Liver (tissue), 9 donors: ENCODE results near the gene LIMS1. TPM values are rescaled to one million over a fixed set of nuclear protein-coding genes. Genes with fewer than 3 reads are reported as not detected.

ENCODE experiments used
- DNase-seq: peaks from one replicate; pipeline ENCODE4 v3.0.0-alpha.2; 2017; ENCODE audit warnings: low spot score
- H3K27ac ChIP-seq, 2 donors: one replicate each; pipeline ENCODE4 v1.7.0; 2013; ENCODE audit warnings: inconsistent platforms in 2 of 2, low read length in 2 of 2, control low read depth in 1 of 2, low read depth in 1 of 2, mild to moderate bottlenecking in 1 of 2
- H3K27me3 ChIP-seq, 4 donors: one replicate each; pipeline versions ENCODE4 v1.6.1 to v1.7.0; 2013; ENCODE audit warnings: low read length in 3 of 4, inconsistent platforms in 1 of 4, mild to moderate bottlenecking in 1 of 4, moderate library complexity in 1 of 4; ENCODE audit not compliant: control insufficient read depth in 4 of 4, insufficient read depth in 4 of 4
- H3K36me3 ChIP-seq, 4 donors: one replicate each; pipeline versions ENCODE4 v1.6.1 to v1.7.0; 2013; ENCODE audit warnings: low read length in 3 of 4, mild to moderate bottlenecking in 3 of 4, low read depth in 1 of 4, moderate library complexity in 1 of 4; ENCODE audit not compliant: control insufficient read depth in 4 of 4, insufficient read depth in 3 of 4
- H3K4me1 ChIP-seq, 4 donors: one replicate each; pipeline versions ENCODE4 v1.6.1 to v1.7.0; 2013; ENCODE audit warnings: low read length in 3 of 4, mild to moderate bottlenecking in 3 of 4, moderate library complexity in 1 of 4; ENCODE audit not compliant: control insufficient read depth in 4 of 4, insufficient read depth in 4 of 4
- H3K4me3 ChIP-seq, 3 donors: one replicate each; pipeline versions ENCODE4 v1.6.1 to v1.7.0; 2013; ENCODE audit warnings: low read length in 3 of 3, control low read depth in 1 of 3, low read depth in 1 of 3, mild to moderate bottlenecking in 1 of 3
- H3K9ac ChIP-seq, 2 donors: one replicate each; pipeline ENCODE4 v1.7.0; 2013; ENCODE audit warnings: low read length in 2 of 2, mild to moderate bottlenecking in 2 of 2, moderate library complexity in 2 of 2, control low read depth in 1 of 2, low read depth in 1 of 2
- H3K9me3 ChIP-seq, 4 donors: one replicate each; pipeline versions ENCODE4 v1.6.1 to v1.7.0; 2013; ENCODE audit warnings: low read length in 3 of 4; ENCODE audit not compliant: control insufficient read depth in 4 of 4
- EGR1 ChIP-seq, 2 donors: IDR thresholded peaks; 2 replicates each; pipeline ENCODE4 v1.6.1; 2016 to 2018; ENCODE audit warnings: antibody characterized with exemption in 2 of 2, low read depth in 2 of 2
- FOXA1 ChIP-seq: IDR thresholded peaks from 2 replicates; pipeline ENCODE4 v1.6.1; 2016; ENCODE audit warnings: antibody characterized with exemption
- FOXA2 ChIP-seq: IDR thresholded peaks from 2 replicates; pipeline ENCODE4 v1.6.1; 2016; ENCODE audit warnings: antibody characterized with exemption
- GABPA ChIP-seq, 2 donors: IDR thresholded peaks in 1 of 2; conservative IDR thresholded peaks in 1 of 2; 2 replicates each; pipeline ENCODE4 v1.6.1; 2016; ENCODE audit warnings: antibody characterized with exemption in 2 of 2, mild to moderate bottlenecking in 1 of 2, moderate library complexity in 1 of 2
- HNF4A ChIP-seq, 2 donors: conservative IDR thresholded peaks; 2 replicates each; pipeline ENCODE4 v1.6.1; 2016; ENCODE audit warnings: antibody characterized with exemption in 2 of 2, mild to moderate bottlenecking in 2 of 2
- HNF4G ChIP-seq: IDR thresholded peaks from 2 replicates; pipeline ENCODE4 v1.6.1; 2016; ENCODE audit warnings: antibody characterized with exemption
- JUND ChIP-seq, 2 donors: IDR thresholded peaks; 2 replicates each; pipeline ENCODE4 v1.6.1; 2016; ENCODE audit warnings: antibody characterized with exemption in 2 of 2
- NR2F2 ChIP-seq: IDR thresholded peaks from 2 replicates; pipeline ENCODE4 v1.6.1; 2016; ENCODE audit warnings: antibody characterized with exemption
- RAD21 ChIP-seq, 2 donors: IDR thresholded peaks; 2 replicates each; pipeline ENCODE4 v1.6.1; 2016; ENCODE audit warnings: antibody characterized with exemption in 2 of 2, mild to moderate bottlenecking in 2 of 2
- SP1 ChIP-seq: IDR thresholded peaks from 2 replicates; pipeline ENCODE4 v1.6.1; 2018; ENCODE audit warnings: antibody characterized with exemption, mild to moderate bottlenecking
- TAF1 ChIP-seq: conservative IDR thresholded peaks from 2 replicates; pipeline ENCODE4 v1.6.1; 2016; ENCODE audit warnings: antibody characterized with exemption, mild to moderate bottlenecking
- YY1 ChIP-seq: IDR thresholded peaks from 2 replicates; pipeline ENCODE4 v1.6.1; 2016; ENCODE audit warnings: antibody characterized with exemption, mild to moderate bottlenecking
- WGBS: extraction: QIAGEN DNeasy Blood & Tissue Kit; methylation state at CpG from one replicate; pipeline ENCODE4 v1.1.7; 2013; 5-methylcytosine and 5-hydroxymethylcytosine counted together
- polyA plus RNA-seq, 2 donors: library from polyadenylated mRNA; stranded (reverse) in 1 of 2; unstranded in 1 of 2; fragments of 200-250 nt in 1 of 2; fragments of >200 nt in 1 of 2; fragmentation: Nextera tagmentation in 1 of 2; extraction: Ambion mirVana in 1 of 2; gene quantifications; one replicate each; pipeline versions ENCODE4 v1.2.1 to v1.2.3, GENCODE V29; 2013 to 2015
- total RNA-seq, 2 donors: library from RNA; depleted of rRNA; stranded (reverse); fragments of >200 nt; gene quantifications; one replicate each; pipeline ENCODE4 v1.2.3, GENCODE V29; 2014
- TF ChIP-seq, protein P1 (sequence below): IDR thresholded peaks from 2 replicates; pipeline ENCODE4 v1.6.1; 2016; ENCODE audit warnings: antibody characterized with exemption, mild to moderate bottlenecking
- TF ChIP-seq, protein P2 (sequence below): IDR thresholded peaks from 2 replicates; pipeline ENCODE4 v1.6.1; 2016; ENCODE audit warnings: antibody characterized with exemption
- TF ChIP-seq, protein P3 (sequence below): IDR thresholded peaks from 2 replicates; pipeline ENCODE4 v1.6.1; 2016; ENCODE audit warnings: antibody characterized with exemption
- TF ChIP-seq, protein P4 (sequence below): fragments of 150-350 bp; IDR thresholded peaks from 2 replicates; pipeline ENCODE4 v1.5.1; 2017; ENCODE audit warnings: improper control_type of control experiment, low read depth, low read length; ENCODE audit not compliant: missing input control
- donor health status: healthy.
- donor health status: healthy.
- donor health status: healthy.
- donor health status: healthy.
- donor health status: healthy.

Gene LIMS1
- total and polyA plus RNA-seq, 4 donors: 10.2 to 37.1 (median 22.1) TPM

DNA sequence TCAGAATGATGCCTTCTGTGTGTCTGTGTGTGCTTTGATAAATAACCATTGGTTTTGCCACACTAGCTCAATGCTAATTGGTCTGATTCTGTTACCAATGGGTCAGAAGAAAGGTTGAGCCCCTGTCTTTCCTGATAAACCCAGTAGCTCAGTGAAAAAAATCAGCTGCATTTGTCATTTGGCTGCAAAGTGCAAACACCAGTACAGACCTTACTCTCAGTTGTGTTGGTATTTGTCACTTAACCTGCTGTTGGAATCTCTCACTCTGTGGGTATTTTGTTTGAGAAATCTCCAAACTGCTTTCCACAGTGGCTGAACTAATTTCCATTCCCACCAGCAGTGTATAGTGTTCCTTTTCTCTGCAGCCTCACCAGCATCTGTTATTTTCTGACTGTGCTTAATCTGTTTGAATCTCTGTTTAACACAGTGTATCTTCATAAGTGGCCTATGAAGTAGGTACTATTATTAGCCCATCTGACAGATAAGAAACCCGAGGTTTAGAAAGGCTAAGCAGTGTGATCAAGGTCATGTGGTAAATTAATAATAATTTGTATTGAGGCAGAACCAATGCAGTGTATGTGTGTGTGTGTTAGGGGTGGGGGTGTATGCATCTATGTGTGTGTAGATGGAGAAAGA lies 26.7 kb downstream of the LIMS1 start:
- Histone ChIP-seq H3K4me1 (no peaks in the 10 kb centered on the region), H3K4me3 (no peak overlapping the region), H3K36me3 (no peaks in the 10 kb centered on the region), H3K27ac (no peak overlapping the region), H3K9me3 (no peaks in the 10 kb centered on the region), H3K9ac (no peak overlapping the region), H3K27me3 (no peaks in the 10 kb centered on the region)
- WGBS: 43% methylated on average over 1 of the region's 1 CpG
- TF ChIP-seq, protein P1, sequence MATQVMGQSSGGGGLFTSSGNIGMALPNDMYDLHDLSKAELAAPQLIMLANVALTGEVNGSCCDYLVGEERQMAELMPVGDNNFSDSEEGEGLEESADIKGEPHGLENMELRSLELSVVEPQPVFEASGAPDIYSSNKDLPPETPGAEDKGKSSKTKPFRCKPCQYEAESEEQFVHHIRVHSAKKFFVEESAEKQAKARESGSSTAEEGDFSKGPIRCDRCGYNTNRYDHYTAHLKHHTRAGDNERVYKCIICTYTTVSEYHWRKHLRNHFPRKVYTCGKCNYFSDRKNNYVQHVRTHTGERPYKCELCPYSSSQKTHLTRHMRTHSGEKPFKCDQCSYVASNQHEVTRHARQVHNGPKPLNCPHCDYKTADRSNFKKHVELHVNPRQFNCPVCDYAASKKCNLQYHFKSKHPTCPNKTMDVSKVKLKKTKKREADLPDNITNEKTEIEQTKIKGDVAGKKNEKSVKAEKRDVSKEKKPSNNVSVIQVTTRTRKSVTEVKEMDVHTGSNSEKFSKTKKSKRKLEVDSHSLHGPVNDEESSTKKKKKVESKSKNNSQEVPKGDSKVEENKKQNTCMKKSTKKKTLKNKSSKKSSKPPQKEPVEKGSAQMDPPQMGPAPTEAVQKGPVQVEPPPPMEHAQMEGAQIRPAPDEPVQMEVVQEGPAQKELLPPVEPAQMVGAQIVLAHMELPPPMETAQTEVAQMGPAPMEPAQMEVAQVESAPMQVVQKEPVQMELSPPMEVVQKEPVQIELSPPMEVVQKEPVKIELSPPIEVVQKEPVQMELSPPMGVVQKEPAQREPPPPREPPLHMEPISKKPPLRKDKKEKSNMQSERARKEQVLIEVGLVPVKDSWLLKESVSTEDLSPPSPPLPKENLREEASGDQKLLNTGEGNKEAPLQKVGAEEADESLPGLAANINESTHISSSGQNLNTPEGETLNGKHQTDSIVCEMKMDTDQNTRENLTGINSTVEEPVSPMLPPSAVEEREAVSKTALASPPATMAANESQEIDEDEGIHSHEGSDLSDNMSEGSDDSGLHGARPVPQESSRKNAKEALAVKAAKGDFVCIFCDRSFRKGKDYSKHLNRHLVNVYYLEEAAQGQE: no peak
- no peak for TF ChIP-seq GABPA (IDR thresholded peaks at IDR 0.05 in 1 of 2, conservative IDR thresholded peaks at IDR 0.05 in 1 of 2)
- TF ChIP-seq EGR1 (IDR thresholded peaks at IDR 0.05; ENCODE audit: low read depth in 2 of 2): no peak
- TF ChIP-seq HNF4G: no peak
- TF ChIP-seq, protein P2, sequence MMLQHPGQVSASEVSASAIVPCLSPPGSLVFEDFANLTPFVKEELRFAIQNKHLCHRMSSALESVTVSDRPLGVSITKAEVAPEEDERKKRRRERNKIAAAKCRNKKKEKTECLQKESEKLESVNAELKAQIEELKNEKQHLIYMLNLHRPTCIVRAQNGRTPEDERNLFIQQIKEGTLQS: no peak
- no peak for TF ChIP-seq RAD21 (IDR thresholded peaks at IDR 0.05)
- TF ChIP-seq, protein P3, sequence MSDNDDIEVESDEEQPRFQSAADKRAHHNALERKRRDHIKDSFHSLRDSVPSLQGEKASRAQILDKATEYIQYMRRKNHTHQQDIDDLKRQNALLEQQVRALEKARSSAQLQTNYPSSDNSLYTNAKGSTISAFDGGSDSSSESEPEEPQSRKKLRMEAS: no peak
- TF ChIP-seq JUND (IDR thresholded peaks at IDR 0.05): no peak
- TF ChIP-seq SP1: no peak
- no peak for TF ChIP-seq TAF1
- no peak for TF ChIP-seq HNF4A (conservative IDR thresholded peaks at IDR 0.05)
- no peak for TF ChIP-seq FOXA2
- TF ChIP-seq, protein P4, sequence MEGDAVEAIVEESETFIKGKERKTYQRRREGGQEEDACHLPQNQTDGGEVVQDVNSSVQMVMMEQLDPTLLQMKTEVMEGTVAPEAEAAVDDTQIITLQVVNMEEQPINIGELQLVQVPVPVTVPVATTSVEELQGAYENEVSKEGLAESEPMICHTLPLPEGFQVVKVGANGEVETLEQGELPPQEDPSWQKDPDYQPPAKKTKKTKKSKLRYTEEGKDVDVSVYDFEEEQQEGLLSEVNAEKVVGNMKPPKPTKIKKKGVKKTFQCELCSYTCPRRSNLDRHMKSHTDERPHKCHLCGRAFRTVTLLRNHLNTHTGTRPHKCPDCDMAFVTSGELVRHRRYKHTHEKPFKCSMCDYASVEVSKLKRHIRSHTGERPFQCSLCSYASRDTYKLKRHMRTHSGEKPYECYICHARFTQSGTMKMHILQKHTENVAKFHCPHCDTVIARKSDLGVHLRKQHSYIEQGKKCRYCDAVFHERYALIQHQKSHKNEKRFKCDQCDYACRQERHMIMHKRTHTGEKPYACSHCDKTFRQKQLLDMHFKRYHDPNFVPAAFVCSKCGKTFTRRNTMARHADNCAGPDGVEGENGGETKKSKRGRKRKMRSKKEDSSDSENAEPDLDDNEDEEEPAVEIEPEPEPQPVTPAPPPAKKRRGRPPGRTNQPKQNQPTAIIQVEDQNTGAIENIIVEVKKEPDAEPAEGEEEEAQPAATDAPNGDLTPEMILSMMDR: no peak
- no peak for TF ChIP-seq NR2F2
- DNase-seq: no peak

DNA sequence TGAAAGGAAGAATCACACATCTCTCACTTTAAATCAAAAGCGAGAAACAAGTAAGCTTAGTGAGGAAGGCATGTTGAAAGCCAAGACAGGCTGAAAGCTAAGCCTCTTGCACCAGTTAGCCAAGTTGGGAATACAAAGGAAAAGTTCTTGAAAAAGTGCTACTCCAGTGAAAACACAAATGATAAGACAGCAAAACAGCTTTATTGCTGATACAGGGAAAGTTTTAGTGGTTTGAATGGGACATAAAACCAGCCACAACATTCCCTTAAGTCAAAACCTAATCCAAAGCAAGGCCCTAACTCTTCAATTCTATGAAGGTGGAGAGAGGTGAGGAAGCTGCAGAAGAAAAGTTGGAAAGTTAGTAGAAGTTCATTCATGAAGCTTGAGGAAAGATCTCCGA lies 28.0 kb downstream of the LIMS1 start:
- DNase-seq: no peak
- H3K36me3 ChIP-seq: no peaks in the 10 kb centered on the region
- H3K27ac ChIP-seq: no peak overlapping the region
- H3K4me3 ChIP-seq: no peak overlapping the region
- H3K4me1 ChIP-seq: no peaks in the 10 kb centered on the region
- H3K9me3 ChIP-seq: no peaks in the 10 kb centered on the region
- H3K27me3 ChIP-seq: no peaks in the 10 kb centered on the region
- H3K9ac ChIP-seq: no peak overlapping the region
- TF ChIP-seq TAF1 (no peak), YY1 (no peak), HNF4A (conservative IDR thresholded peaks at IDR 0.05) (no peak), FOXA1 (no peak), RAD21 (IDR thresholded peaks at IDR 0.05) (no peak), NR2F2 (no peak)
- WGBS: 93% methylated on average over 2 of the region's 2 CpGs
